Prostate gland (tissue), 2 donors: ENCODE data around the gene C9.

Source experiments
- CTCF ChIP-seq, 4 experiments: fragments of 200-600 bp in 2 of 4; fragments of 450-650 bp in 2 of 4; sonication (generic) in 2 of 4; IDR thresholded peaks; 1 replicate in 3 of 4; 2 replicates in 1 of 4; pipeline ENCODE4 v1.5.1; 2016 to 2019; ENCODE audit warnings: antibody characterized with exemption in 4 of 4, mild to moderate bottlenecking in 2 of 4, moderate library complexity in 2 of 4
- POLR2A ChIP-seq: fragments of 450-650 bp; IDR thresholded peaks from one replicate; pipeline ENCODE4 v1.6.1; 2016; ENCODE audit warnings: antibody characterized with exemption, mild to moderate bottlenecking

- no peak for TF ChIP-seq CTCF (IDR thresholded peaks at IDR 0.05)
- TF ChIP-seq POLR2A, result no peak
These were observed 108.9 kb downstream of the C9 start for GRCh38 chr5:39255406-39255805.
